ENCODE results near the gene NRXN3. TPM values are rescaled to one million over a fixed set of nuclear protein-coding genes. Genes with fewer than 3 reads are reported as not detected.
A peak's percentile ranks its signal among the peaks of the same experiment; 100 is the strongest.

NRXN3 gene
- polyA plus RNA-seq, 1 donor (not counting 4 experiments of a cell fraction or from before 2014, with no cell fraction given): 0.89 TPM

- DNase-seq (ENCODE audit: low read depth, low spot score): peak; percentile 26
- Histone ChIP-seq H3K9me1 (ENCODE audit: control insufficient read depth, extremely low read depth, insufficient read depth, low read length) (no peaks in the 10 kb centered on the region), H4K20me1 (ENCODE audit: control insufficient read depth, extremely low read depth, insufficient read depth, low read length) (no peaks in the 10 kb centered on the region), H3K9me3 (ENCODE audit: control insufficient read depth, low read depth, low read length) (no peaks in the 10 kb centered on the region), H3K27ac (ENCODE audit: control insufficient read depth, insufficient read depth, low read length) (no peak overlapping the region), H3K79me2 (ENCODE audit: control insufficient read depth, insufficient read depth, low read length) (no peaks in the 10 kb centered on the region), H3K4me3 (ENCODE audit: control insufficient read depth in 2 of 3, extremely low read depth in 1 of 3, insufficient read depth in 2 of 3, low read depth in 1 of 3, low read length in 3 of 3) (no peak overlapping the region), H3K36me3 (ENCODE audit: control insufficient read depth in 2 of 2, extremely low read depth in 1 of 2, insufficient read depth in 2 of 2, low read length in 2 of 2) (no peaks in the 10 kb centered on the region), H3K27me3 (ENCODE audit: control insufficient read depth, extremely low read depth, insufficient read depth, low read length) (no peaks in the 10 kb centered on the region), H3K4me1 (ENCODE audit: control insufficient read depth, extremely low read depth, insufficient read depth, low read length) (peaks cover 7% of the 10 kb centered on the region), H3K4me2 (ENCODE audit: control insufficient read depth, extremely low read depth, insufficient read depth, low read depth, low read length) (no peak overlapping the region), H2AFZ (ENCODE audit: control insufficient read depth, low read length) (no peak overlapping the region), H3K9ac (ENCODE audit: control insufficient read depth, extremely low read depth, insufficient read depth, low read length) (no peak overlapping the region)
- no peak for FAIRE-seq
- TF ChIP-seq EZH2 (IDR thresholded peaks at IDR 0.05; ENCODE audit: low read length) (no peak), CTCF (optimal IDR thresholded peaks at IDR 0.05 in 1 of 3, IDR thresholded peaks at IDR 0.05 in 1 of 3, conservative IDR thresholded peaks at IDR 0.05 in 1 of 3; ENCODE audit: extremely low read depth in 1 of 3, insufficient read depth in 2 of 3, low read length in 3 of 3) (no peak)
- dilution Hi-C loops (cut with MboI; ENCODE audit: extremely low pct_ligation_motif_present, low sequenced_read_pairs): no loop called here
Measured at GRCh38 chr14:78222746-78223145, 52.6 kb downstream of the NRXN3 start.

GRCh38 chr14:78227248-78228077, 57.3 kb downstream of the NRXN3 start:
- TF ChIP-seq CTCF (optimal IDR thresholded peaks at IDR 0.05 in 1 of 3, IDR thresholded peaks at IDR 0.05 in 1 of 3, conservative IDR thresholded peaks at IDR 0.05 in 1 of 3; ENCODE audit: extremely low read depth in 1 of 3, insufficient read depth in 2 of 3, low read length in 3 of 3): peak; percentile 28 to 66 (median 52)
- TF ChIP-seq EZH2 (IDR thresholded peaks at IDR 0.05; ENCODE audit: low read length): no peak
- H3K36me3 ChIP-seq (ENCODE audit: control insufficient read depth in 2 of 2, extremely low read depth in 1 of 2, insufficient read depth in 2 of 2, low read length in 2 of 2): no peaks in the 10 kb centered on the region
- H3K27me3 ChIP-seq (ENCODE audit: control insufficient read depth, extremely low read depth, insufficient read depth, low read length): peaks cover 9% of the 10 kb centered on the region
- H3K79me2 ChIP-seq (ENCODE audit: control insufficient read depth, insufficient read depth, low read length): no peaks in the 10 kb centered on the region
- no peaks in the 10 kb centered on the region for H3K9me3 ChIP-seq (ENCODE audit: control insufficient read depth, low read depth, low read length)
- FAIRE-seq (peak; percentile 92), DNase-seq (ENCODE audit: low read depth, low spot score) (peak; percentile 75)
- H2AFZ ChIP-seq (ENCODE audit: control insufficient read depth, low read length): peak overlapping the region; percentile 87
- H3K4me1 ChIP-seq (ENCODE audit: control insufficient read depth, extremely low read depth, insufficient read depth, low read length): peaks cover 7% of the 10 kb centered on the region
- H3K4me3 ChIP-seq (ENCODE audit: control insufficient read depth in 2 of 3, extremely low read depth in 1 of 3, insufficient read depth in 2 of 3, low read depth in 1 of 3, low read length in 3 of 3): peak overlapping the region; percentile 0 to 40 (median 18)
- H3K9ac ChIP-seq (ENCODE audit: control insufficient read depth, extremely low read depth, insufficient read depth, low read length): peak overlapping the region; percentile 20
- no peaks in the 10 kb centered on the region for H3K9me1 ChIP-seq (ENCODE audit: control insufficient read depth, extremely low read depth, insufficient read depth, low read length)
- H3K4me2 ChIP-seq (ENCODE audit: control insufficient read depth, extremely low read depth, insufficient read depth, low read depth, low read length): peak overlapping the region; percentile 71
- H3K27ac ChIP-seq (ENCODE audit: control insufficient read depth, insufficient read depth, low read length): peak overlapping the region; percentile 49
- no peaks in the 10 kb centered on the region for H4K20me1 ChIP-seq (ENCODE audit: control insufficient read depth, extremely low read depth, insufficient read depth, low read length)
- dilution Hi-C loops (cut with MboI; ENCODE audit: extremely low pct_ligation_motif_present, low sequenced_read_pairs): no loop called here
